Measurements from ENCODE around the gene ID3. TPM values are rescaled to one million over a fixed set of nuclear protein-coding genes. Genes with fewer than 3 reads are reported as not detected.

Gene ID3
- total and polyA plus RNA-seq, 9 of the 15 experiments (the other 6 are each of a cell fraction or from before 2014, with no cell fraction given), result 6.8 to 59.8 (median 23.5) TPM

DNA sequence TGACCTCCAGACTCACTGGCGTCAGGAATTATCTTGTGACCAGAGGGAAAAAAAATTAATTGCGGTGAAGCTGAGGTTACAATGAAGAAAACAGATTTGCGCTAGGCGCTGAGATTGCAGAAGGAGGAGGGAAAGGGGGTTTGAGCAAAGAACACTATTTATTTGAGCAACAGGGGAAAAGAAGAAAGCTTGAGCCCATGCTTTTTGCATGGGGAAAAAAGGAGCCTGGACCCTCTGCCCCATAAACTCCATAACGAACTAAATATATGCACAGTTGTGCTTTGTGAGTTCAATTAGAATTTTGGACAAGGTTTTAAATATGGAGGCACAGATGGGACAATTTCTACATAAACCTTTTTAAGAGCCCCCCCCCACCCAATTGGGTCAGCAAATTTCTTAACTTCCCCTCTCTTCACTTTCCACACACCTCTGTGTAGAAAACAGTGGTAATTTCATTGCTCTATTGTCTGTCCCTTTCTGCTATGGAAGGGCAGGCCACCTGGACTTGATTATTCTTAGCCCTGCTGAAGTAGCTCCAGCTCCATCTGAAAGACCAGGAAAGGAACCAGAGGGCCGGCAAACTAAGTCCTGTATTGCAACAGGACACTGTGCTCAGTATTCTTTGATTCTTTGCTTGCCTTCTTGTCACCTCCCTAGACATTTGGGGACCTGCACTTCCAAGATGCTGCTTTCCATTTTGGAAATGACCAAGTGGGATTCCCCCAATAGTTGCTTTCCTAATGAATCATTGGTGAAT, 862 bp upstream of the ID3 start (continued):
- TF ChIP-seq, protein P1, sequence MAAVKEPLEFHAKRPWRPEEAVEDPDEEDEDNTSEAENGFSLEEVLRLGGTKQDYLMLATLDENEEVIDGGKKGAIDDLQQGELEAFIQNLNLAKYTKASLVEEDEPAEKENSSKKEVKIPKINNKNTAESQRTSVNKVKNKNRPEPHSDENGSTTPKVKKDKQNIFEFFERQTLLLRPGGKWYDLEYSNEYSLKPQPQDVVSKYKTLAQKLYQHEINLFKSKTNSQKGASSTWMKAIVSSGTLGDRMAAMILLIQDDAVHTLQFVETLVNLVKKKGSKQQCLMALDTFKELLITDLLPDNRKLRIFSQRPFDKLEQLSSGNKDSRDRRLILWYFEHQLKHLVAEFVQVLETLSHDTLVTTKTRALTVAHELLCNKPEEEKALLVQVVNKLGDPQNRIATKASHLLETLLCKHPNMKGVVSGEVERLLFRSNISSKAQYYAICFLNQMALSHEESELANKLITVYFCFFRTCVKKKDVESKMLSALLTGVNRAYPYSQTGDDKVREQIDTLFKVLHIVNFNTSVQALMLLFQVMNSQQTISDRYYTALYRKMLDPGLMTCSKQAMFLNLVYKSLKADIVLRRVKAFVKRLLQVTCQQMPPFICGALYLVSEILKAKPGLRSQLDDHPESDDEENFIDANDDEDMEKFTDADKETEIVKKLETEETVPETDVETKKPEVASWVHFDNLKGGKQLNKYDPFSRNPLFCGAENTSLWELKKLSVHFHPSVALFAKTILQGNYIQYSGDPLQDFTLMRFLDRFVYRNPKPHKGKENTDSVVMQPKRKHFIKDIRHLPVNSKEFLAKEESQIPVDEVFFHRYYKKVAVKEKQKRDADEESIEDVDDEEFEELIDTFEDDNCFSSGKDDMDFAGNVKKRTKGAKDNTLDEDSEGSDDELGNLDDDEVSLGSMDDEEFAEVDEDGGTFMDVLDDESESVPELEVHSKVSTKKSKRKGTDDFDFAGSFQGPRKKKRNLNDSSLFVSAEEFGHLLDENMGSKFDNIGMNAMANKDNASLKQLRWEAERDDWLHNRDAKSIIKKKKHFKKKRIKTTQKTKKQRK (IDR thresholded peaks at IDR 0.05; ENCODE audit: borderline replicate concordance, low read depth, low read length), result no peak
- no peak for TF ChIP-seq POU5F1 (IDR thresholded peaks at IDR 0.05; ENCODE audit: borderline replicate concordance, low read depth, low read length, partially characterized antibody)
- no peak for TF ChIP-seq MCM3 (IDR thresholded peaks at IDR 0.05)
- TF ChIP-seq LEF1 (IDR thresholded peaks at IDR 0.05), result no peak
- TF ChIP-seq THRA (IDR thresholded peaks at IDR 0.05), result no peak
- no peak for TF ChIP-seq NUFIP1 (IDR thresholded peaks at IDR 0.05; ENCODE audit: partially characterized antibody)
- no peak for TF ChIP-seq ZNF23 (CRISPR knock-in tag; IDR thresholded peaks at IDR 0.05)
- TF ChIP-seq TARDBP (IDR thresholded peaks at IDR 0.05), result no peak
- TF ChIP-seq ZNF24 (IDR thresholded peaks at IDR 0.05), result no peak
- peak; percentile 85; the same call in 1 of the 2 replicates for TF ChIP-seq HDAC2 (IDR thresholded peaks at IDR 0.05)
- peak; percentile 85; the same call in 1 of the 2 replicates for TF ChIP-seq HMG20B (CRISPR knock-in tag; IDR thresholded peaks at IDR 0.05)
- TF ChIP-seq PRMT5 (CRISPR knock-in tag; IDR thresholded peaks at IDR 0.05), result no peak
- no peak for TF ChIP-seq XRCC5 (IDR thresholded peaks at IDR 0.05; ENCODE audit: low read depth, low read length)
- peak; percentile 35 for TF ChIP-seq DACH1 (IDR thresholded peaks at IDR 0.05; ENCODE audit: partially characterized antibody)
- TF ChIP-seq ZNF639 (CRISPR knock-in tag; conservative IDR thresholded peaks at IDR 0.05 in 1 of 2, IDR thresholded peaks at IDR 0.05 in 1 of 2), result no peak
- TF ChIP-seq GATAD2A (IDR thresholded peaks at IDR 0.05), result no peak
- TF ChIP-seq, protein P2, sequence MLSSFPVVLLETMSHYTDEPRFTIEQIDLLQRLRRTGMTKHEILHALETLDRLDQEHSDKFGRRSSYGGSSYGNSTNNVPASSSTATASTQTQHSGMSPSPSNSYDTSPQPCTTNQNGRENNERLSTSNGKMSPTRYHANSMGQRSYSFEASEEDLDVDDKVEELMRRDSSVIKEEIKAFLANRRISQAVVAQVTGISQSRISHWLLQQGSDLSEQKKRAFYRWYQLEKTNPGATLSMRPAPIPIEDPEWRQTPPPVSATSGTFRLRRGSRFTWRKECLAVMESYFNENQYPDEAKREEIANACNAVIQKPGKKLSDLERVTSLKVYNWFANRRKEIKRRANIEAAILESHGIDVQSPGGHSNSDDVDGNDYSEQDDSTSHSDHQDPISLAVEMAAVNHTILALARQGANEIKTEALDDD (IDR thresholded peaks at IDR 0.05), result no peak
- no peak for TF ChIP-seq EWSR1 (IDR thresholded peaks at IDR 0.05; ENCODE audit: borderline replicate concordance, low read depth, partially characterized antibody)
- no peak for TF ChIP-seq SPI1 (IDR thresholded peaks at IDR 0.05; ENCODE audit: borderline replicate concordance, low read depth, low read length)
- TF ChIP-seq, protein P3, sequence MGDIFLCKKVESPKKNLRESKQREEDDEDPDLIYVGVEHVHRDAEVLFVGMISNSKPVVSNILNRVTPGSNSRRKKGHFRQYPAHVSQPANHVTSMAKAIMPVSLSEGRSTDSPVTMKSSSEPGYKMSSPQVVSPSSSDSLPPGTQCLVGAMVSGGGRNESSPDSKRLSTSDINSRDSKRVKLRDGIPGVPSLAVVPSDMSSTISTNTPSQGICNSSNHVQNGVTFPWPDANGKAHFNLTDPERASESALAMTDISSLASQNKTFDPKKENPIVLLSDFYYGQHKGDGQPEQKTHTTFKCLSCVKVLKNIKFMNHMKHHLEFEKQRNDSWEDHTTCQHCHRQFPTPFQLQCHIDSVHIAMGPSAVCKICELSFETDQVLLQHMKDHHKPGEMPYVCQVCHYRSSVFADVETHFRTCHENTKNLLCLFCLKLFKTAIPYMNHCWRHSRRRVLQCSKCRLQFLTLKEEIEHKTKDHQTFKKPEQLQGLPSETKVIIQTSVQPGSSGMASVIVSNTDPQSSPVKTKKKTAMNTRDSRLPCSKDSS (IDR thresholded peaks at IDR 0.05; ENCODE audit: low read depth, partially characterized antibody), result no peak
